Stimulated activated CD4-positive, alpha-beta T cell treated with anti-CD3 and anti-CD28 coated beads, TNF-alpha, amount 100 ng/mL, for 4 hours (primary cell): ENCODE results near the gene PITPNM1.
"Not testable (repeated sequence)": the region's sequence is repeated elsewhere in the genome, so short reads cannot be mapped to it uniquely, and the experiment has no call there.

ENCODE experiments used
- DNase-seq, 3 experiments: peaks; one replicate each; pipeline ENCODE4 v3.0.0-alpha.2; 2020; ENCODE audit warnings: low read depth in 3 of 3

Gene PITPNM1

DNA sequence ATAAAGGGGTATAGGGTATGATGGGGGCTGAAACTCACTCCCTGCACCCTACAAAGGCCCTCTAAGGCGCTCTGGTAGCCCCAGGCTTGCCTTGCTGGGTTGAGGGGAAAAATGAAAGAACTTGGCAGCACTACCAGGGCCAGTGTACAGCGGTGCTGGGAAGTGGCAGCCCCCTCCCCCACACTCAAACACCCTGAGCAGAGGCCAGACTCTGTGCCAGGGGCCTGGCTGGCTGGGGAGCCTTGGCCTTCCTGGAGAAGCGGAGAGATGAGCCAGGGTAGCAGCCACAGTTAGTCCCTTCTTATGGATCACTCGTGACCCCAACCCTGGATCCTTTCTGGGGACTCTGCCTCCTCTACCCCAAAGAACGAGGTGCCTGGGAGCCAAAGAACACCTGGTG is 38.8 kb downstream of the PITPNM1 start:
- DNase-seq, result no peak

- not testable (repeated sequence) for DNase-seq
Observed at GRCh38 chr11:67465530-67465929, 39.6 kb downstream of the PITPNM1 start.

DNA sequence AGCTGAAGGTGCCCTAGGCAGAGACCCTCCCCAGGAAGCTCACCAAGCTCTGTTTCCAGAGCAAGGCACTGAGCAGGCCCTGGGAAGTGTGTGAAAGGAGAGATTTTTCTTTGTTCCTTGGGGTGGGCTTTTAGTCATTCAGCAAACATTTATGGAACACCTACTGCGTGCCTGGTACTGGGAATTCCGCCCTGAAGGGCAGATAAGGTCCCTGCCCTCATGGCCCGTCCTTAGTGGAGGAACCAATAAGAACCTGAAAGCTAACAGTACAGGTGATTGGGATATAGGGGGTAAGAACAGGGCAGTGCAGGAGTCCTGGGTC is 40.0 kb downstream of the PITPNM1 start:
- no peak for DNase-seq

DNA sequence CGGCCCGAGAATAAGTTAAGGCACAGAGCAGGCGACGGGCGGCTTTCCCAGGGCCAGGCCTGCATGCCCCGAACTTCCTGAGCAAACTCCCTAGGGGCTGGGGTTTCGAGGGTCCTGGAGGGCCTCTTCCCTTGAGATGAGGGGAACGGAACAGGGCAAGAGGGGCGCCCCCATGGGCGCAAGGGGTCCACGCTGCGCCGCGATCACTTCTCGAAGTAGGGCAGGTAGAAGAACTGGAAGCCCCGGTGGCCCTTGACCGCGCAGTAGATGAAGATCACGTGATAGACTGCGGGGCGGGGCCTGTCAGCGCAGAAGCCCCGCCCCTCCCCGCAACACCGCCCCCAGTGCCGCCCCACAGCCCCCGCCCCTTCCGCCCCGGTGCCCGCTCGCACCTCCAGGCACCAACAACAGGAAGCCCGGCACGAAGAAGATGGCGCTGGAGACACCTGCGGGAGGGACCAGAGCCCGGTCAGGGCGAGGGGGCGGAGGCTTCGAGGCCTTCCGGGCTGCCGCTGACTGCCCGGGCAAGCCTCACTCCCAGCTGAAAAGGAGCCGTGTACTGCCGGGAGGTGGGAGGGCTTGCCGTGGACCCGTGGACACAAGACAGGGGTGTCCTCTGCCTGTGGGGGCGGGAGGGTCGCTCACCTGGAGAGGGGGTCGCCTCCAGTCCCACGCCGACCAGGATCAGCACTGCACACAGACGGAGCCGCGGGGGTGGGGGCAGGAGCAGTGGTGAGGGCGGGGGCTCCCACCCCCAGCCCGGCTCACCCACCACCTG is 40.6 kb downstream of the PITPNM1 start:
- DNase-seq, result peak; percentile 79 to 89 (median 84)

DNA sequence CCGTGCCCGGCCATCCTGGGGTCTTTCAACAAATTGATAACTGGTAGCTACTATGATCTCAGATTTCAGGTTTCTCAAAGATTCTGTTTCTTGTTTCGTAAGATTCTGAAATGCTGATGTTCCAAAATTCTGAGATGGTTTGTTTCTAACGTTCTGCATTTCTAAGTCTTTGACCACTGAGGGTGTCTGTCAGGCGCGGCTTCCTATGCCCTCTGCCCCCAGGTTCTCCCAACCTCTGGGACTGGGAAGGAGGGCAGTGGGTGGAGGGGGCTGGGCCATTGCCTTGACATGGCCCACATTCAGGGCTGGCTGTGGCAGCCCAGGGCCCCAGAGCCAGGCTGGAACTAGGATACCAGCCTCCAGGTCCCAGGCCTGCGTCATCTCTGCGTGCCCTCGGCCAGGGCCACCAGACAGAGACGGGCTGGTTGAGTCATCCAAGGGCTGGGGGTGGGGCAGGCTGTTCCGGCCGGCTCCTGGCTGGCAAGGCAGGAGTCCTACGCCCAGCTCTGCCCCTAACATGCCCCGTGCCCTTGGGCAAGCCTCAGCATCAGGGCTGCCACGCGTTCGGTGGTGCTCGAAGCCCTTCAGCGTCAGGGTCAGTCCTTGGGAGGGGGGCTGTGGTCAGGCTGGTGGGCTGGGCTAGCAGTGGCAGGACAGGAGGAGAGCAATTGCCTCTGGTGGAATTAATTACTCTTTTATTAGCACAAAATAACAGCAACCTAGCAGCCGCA is 41.3 kb downstream of the PITPNM1 start:
- no peak for DNase-seq

- DNase-seq, result no peak
Observed at GRCh38 chr11:67463186-67463585, 42.0 kb downstream of the PITPNM1 start.

GRCh38 chr11:67458266-67458665 is 46.9 kb downstream of the PITPNM1 start:
- no peak for DNase-seq

- no peak for DNase-seq
Observed at GRCh38 chr11:67457453-67457852, 47.7 kb downstream of the PITPNM1 start.

DNA sequence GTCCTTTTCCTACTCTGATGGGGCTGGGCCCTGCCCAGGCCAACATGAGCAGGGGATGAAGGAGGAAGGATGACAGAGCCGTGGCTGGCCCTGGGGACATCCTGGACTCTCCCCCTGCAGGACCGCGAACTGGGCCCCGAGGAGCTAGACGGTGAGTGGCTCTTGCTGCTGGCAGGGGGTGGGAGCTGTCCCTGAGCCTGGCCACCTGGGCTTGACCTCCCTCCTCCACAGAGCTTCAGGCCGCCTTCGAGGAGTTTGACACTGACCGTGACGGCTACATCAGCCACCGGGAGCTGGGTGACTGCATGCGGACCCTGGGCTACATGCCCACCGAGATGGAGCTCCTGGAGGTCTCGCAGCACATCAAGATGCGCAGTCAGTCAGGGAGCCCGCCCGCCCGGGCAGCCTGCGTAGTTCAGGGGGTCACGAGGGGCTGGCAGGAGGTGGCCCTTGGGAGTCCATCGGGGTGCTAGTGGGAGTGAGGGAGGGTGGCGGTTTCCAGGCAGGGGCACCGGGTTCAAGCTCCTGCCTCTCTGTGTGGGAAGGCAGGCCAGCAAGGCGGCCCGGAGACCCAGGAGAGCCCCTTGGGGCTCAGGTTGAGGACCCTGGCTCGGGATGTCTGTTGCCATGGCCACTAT is 49.0 kb downstream of the PITPNM1 start:
- no peak for DNase-seq

- no peak for DNase-seq
Observed at GRCh38 chr11:67455054-67455453, 50.1 kb downstream of the PITPNM1 start, which contains the start of gene CABP4. Gene CABP4, plus strand, starts transcription at chr11:67455354. Its CDS starts 70 bp downstream, at chr11:67455424.

DNA sequence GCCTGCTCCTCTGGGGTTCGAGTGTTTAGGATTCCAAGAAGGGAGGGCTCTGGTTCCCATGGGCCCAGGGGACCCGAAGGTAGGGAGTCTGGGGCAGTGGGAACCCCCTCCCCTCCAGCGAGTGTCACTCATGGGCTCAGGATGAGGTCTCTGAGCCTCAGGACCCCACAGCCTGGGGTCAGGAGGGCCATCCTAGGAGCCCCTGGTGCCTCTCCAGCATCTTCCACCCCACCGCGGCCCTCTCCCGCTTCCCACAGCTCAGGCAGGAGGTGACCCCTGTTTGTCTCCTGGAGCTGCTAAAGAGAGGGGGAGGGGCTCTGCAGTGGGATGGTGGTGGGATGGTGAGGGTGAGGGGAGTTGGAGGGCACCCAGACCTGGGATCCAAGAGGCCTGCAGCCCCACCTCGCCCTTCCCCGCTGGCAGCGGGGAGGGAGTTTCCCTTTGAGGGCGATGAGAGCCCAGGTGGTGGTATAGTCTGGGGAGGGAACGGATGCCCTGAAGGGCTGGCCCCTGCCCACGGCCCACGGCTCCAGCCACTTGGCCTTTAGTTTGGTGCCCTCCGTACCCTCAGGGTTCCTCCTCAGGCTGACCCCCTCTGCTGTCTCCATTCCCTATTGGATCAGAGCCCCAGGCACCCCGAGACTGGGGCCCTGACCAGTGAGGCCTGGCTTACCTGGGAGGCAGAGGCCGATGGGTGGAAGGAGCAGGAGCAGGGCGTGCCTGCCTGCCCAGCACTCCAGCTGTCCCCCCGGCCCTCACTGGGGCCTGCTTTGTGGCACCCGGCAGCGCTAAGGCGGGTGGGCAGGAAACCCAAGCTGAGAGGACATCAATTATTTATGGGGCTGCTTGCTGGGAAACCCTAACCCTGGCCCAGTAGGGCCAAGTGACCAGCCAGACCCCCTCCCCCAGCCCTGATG is 51.1 kb downstream of the PITPNM1 start:
- DNase-seq, result no peak

DNA sequence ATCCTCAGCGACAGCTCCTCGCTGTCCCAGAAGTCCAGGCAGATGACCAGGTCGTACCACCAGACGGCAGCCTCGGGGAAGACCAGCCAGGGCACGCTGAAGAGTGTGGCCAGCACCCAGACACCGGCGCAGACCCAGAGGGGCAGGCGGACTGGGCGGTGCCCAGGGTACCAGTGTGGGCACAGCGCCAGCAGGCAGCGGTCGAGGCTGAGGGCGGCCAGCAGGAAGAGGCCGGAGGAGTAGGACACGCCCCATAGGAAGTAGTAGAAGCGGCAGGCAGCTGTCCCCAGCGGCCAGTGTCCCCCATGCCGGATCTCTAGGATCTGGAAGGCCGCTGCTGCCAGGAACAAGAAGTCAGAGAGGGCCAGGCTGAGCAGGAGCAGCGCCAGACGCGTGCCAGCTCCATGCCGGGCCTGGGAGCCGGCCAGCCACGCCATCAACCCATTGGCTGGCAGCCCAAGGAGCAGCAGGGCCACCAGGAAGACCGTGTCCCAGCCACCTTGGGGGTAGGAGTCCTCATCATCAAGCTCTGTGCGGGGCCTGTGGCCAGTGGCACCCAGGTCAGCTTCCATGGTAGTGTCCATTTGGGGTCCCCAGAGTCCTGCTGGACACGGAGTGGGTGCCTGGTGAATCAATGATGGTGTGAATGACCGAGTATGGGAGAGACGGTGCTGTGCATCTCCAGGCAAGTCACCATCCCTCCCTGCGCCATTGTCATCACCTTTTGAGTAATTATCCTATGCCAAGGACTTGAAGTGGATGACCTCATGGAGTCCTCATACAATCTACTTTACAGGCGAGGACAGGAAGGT is 52.8 kb downstream of the PITPNM1 start, which contains the start of gene GPR152:
GPR152 (minus strand) TSS at position 589 of the 812 bp plus-strand sequence; CDS start at position 584, 5 bp downstream.
- no peak for DNase-seq

DNA sequence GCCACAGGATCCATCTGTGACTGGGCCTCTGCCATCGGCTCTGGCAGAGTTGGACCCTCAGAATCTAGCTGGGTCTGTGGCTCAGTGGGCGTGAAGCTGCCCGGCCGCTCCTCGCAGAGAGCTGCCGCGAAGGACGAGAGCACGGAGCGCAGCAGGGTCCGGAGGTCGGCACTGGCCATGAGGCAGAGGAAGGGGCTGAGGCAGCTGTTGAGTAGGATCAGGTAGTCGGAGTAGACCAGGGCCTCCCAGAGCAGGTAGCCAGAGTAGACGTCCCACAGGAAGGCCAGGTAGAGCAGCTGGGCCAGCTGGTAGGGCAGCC is 53.5 kb downstream of the PITPNM1 start:
- no peak for DNase-seq

DNA sequence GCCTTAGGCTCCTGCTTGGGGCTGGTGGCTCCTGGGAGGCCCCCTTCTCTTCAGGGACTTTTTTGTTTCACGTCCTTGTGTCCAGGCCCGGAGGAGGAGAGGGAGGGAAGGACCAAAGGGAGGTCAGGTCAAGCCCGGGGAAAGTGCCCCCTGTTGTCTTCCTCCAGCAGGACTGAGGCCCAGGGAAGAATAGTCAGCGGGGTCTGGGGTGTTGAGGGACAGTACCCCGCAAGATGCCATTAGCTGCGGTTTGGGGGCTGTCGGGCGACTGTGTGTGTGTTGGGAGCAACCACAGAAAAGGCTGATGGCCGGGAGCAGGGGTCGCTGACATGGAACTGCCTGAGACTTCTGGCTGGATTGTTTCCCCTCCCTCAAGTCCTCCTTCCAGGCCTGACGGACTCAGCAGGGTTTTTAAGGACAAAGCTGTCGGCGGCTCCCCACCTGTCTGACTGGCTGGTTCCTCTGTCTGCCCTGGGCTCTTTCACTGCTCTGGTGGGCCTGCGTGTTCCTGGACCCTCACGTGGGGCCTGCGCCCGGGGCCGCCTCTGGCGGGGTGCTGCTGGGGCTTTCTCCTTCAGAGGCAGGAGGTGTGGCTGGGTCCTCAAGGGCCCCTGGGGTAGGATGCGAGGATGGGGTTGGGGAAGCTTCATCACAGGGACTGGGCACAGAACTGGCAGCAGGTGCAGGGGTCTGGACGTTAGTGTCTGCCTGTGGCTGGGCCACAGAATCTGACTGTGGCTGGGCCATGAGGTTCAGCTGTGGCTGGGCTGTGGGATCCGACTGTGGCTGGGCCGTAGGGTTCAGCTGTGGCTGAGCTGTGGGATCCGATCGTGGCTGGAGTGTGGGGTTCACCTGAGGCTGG is 54.1 kb downstream of the PITPNM1 start:
- DNase-seq, result no peak

GRCh38 chr11:67449116-67449844 is 55.9 kb downstream of the PITPNM1 start:
- DNase-seq, result no peak

GRCh38 chr11:67448220-67448609 is 56.9 kb downstream of the PITPNM1 start:
- DNase-seq, result no peak

DNA sequence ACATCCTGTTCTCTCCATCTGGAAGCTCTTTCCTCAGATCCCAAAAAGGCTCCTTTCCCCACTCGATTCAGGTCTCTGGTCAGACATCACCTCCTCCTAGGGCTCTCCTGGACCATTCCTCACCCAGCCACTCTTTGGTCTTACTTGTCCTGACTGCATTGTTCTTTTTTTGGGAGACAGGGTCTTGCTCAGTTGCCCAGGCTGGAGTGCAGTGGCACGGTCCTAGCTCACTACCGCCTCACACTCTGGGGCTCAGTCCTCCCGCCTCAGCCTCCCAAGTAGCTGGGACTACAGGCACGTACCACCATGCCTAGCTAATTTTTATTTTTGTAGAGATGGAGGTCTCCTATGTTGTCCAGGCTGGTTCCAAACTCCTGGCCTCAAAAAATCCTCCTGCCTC is 59.6 kb downstream of the PITPNM1 start:
- DNase-seq, result no peak

DNA sequence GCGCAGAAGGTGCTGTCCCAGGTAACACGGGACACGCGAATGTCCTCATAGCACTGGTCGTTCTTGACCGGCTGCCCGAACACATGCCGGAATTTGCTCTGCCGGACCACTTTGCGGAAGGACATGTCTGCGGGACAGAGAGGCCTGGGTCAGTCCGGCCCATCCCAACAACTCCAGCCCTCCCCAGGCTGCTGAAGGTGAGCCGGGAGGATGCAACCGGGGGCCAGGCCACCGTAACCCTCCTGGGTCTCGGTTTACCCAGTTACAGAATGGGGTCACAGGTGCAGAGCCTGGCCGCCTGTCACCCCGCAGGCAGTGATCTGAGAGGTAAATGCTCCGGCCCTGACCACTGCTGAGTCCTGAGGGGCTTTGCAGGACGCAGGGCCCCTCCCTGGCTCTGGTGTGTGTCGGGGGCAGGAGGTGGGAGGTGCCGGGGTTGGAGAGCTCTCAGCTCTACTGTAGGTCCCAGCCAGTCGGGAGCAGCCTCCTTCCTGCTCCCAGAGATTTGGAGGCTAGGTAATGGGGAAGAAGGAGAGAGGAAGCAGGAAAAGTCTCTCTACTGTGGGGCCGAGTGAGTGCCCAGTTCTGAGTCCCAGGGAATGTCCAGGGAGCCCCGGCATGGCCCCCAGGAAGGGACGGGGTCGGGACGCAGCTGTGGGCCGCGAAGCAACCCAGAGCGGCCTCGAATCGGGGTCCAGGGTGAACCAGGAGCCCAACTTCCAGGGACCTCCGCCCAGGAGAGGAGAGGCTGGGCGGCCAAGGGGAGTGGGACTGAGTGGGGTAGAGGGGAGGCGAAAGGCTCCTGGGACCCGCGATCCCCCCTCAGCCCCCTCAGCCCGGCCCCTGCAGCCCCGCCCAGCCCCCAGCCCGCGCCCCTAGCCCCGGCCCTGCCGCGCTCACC is 62.4 kb downstream of the PITPNM1 start:
- no peak for DNase-seq
